Ishikawa (cell line): ENCODE results near the gene FOXD1.

Experiments used
- CEBPB ChIP-seq: IDR thresholded peaks from 2 replicates; pipeline ENCODE4 v1.6.1; 2012
- CREB1 ChIP-seq: IDR thresholded peaks from 2 replicates; pipeline ENCODE4 v1.6.1; 2012; ENCODE audit warnings: low read depth
- EGR1 ChIP-seq: IDR thresholded peaks from 2 replicates; pipeline ENCODE4 v1.6.1; 2012
- EP300 ChIP-seq: IDR thresholded peaks from 2 replicates; pipeline ENCODE4 v1.6.1; 2012; ENCODE audit warnings: borderline replicate concordance
- FOXM1 ChIP-seq: IDR thresholded peaks from 2 replicates; pipeline ENCODE4 v1.6.1; 2012; ENCODE audit warnings: low read depth, borderline replicate concordance
- NFIC ChIP-seq: IDR thresholded peaks from 2 replicates; pipeline ENCODE4 v1.6.1; 2012
- RAD21 ChIP-seq: IDR thresholded peaks from 2 replicates; pipeline ENCODE4 v1.6.1; 2012; ENCODE audit warnings: low read depth
- REST ChIP-seq: IDR thresholded peaks from 2 replicates; pipeline ENCODE4 v1.6.1; 2012; ENCODE audit warnings: low read depth, mild to moderate bottlenecking
- TAF1 ChIP-seq: IDR thresholded peaks from 2 replicates; pipeline ENCODE4 v1.6.1; 2012; ENCODE audit warnings: low read depth, mild to moderate bottlenecking
- TCF12 ChIP-seq: IDR thresholded peaks from 2 replicates; pipeline ENCODE4 v1.6.1; 2012; ENCODE audit warnings: low read depth
- TEAD4 ChIP-seq: IDR thresholded peaks from 2 replicates; pipeline ENCODE4 v1.6.1; 2012
- YY1 ChIP-seq: IDR thresholded peaks from 2 replicates; pipeline ENCODE4 v1.6.1; 2012; ENCODE audit warnings: low read depth
- ZBTB7A ChIP-seq: IDR thresholded peaks from 2 replicates; pipeline ENCODE4 v1.6.1; 2012; ENCODE audit warnings: low read depth
- TF ChIP-seq, protein P1 (sequence below): IDR thresholded peaks from 2 replicates; pipeline ENCODE4 v1.6.1; 2012
- TF ChIP-seq, protein P2 (sequence below): IDR thresholded peaks from 2 replicates; pipeline ENCODE4 v1.6.1; 2012

The FOXD1 gene

GRCh38 chr5:73417303-73418034 lies 31.1 kb downstream of the FOXD1 start:
- TF ChIP-seq TAF1 (no peak), FOXM1 (no peak), ZBTB7A (no peak), CREB1 (no peak)

DNA sequence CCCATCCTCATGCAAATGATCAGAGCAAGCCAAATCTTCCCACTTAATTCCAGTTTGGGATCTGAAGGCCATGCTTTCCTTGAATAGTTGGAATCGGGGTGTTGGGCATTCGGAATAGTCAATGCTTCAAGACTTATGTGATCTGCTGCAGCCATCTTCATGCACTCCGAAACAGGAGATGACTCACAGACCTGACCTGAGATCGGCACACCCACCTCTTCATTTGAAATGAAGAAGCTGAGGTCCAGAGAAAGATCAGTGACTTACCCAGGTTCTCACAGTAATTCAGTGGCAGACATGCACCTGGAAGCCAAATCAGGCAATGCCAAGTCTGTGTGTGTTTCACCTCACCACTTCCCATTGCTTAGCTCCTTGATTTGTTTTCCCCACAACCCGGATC lies 33.0 kb downstream of the FOXD1 start:
- no peak for TF ChIP-seq REST
- TF ChIP-seq FOXM1 = no peak
- TF ChIP-seq EP300 = no peak
- TF ChIP-seq TEAD4 = no peak
- TF ChIP-seq, protein P1, sequence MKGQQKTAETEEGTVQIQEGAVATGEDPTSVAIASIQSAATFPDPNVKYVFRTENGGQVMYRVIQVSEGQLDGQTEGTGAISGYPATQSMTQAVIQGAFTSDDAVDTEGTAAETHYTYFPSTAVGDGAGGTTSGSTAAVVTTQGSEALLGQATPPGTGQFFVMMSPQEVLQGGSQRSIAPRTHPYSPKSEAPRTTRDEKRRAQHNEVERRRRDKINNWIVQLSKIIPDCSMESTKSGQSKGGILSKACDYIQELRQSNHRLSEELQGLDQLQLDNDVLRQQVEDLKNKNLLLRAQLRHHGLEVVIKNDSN = no peak
- TF ChIP-seq TAF1 = no peak
- no peak for TF ChIP-seq ZBTB7A
- TF ChIP-seq EGR1 = no peak
- TF ChIP-seq YY1 = no peak
- TF ChIP-seq RAD21 = no peak
- TF ChIP-seq NFIC = no peak
- no peak for TF ChIP-seq TCF12
- TF ChIP-seq, protein P2, sequence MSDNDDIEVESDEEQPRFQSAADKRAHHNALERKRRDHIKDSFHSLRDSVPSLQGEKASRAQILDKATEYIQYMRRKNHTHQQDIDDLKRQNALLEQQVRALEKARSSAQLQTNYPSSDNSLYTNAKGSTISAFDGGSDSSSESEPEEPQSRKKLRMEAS = no peak
- no peak for TF ChIP-seq CREB1
- no peak for TF ChIP-seq CEBPB

GRCh38 chr5:73415171-73415570 lies 33.4 kb downstream of the FOXD1 start:
- TF ChIP-seq, protein P1 = no peak
- no peak for TF ChIP-seq EP300
- TF ChIP-seq, protein P2 = no peak
- TF ChIP-seq CEBPB = no peak
- TF ChIP-seq NFIC = no peak
- TF ChIP-seq TEAD4 = no peak
- no peak for TF ChIP-seq RAD21
- TF ChIP-seq CREB1 = no peak
- no peak for TF ChIP-seq YY1
- TF ChIP-seq ZBTB7A = no peak
- TF ChIP-seq FOXM1 = no peak
- TF ChIP-seq EGR1 = no peak
- no peak for TF ChIP-seq TCF12
- TF ChIP-seq TAF1 = no peak
- TF ChIP-seq REST = no peak

GRCh38 chr5:73412597-73412988 lies 36.0 kb downstream of the FOXD1 start:
- TF ChIP-seq, protein P1 = no peak
- TF ChIP-seq EGR1 (no peak), TEAD4 (peak; percentile 27; the same call in 1 of the 2 replicates), TAF1 (no peak), REST (no peak), TCF12 (no peak), YY1 (no peak)
